ENCODE results near the gene KRTAP10-8. TPM values are rescaled to one million over a fixed set of nuclear protein-coding genes. Genes with fewer than 3 reads are reported as not detected.

KRTAP10-8 gene
- polyA plus RNA-seq, 1 donor from 2014 or later, result not detected

DNA sequence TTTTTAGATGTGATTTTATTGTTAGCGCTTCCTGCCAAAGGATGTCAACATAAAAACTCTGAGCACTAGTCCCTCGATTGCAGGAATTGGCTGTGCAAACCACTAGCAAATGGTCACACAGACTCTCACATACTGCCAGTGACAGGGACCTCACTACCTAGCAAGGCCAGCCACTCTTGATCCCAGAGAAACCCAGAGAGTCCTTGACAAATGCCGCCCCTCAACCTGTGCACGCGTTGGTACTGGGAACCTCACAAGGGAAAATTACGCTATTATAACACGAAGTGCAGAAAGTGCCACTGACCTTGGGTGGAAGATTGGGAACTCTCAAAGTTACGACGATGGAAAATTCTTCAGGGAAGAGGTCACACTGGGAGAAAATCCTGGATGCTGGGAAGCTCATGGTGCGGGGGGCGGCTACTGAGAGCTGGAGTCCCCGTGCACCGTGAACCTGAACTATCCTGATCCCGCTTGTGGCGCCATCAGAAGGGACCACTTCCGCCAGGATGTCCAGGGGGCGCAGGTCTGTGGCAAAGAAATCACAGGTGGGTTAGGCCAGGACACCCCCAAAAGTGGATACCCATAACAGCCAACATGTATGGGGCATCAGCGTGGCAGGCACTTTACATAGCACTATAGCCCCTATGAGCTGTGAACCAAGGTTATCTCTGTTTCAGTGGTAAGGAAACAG lies 44.3 kb upstream of the KRTAP10-8 start (continued):
- TF ChIP-seq, protein P1, sequence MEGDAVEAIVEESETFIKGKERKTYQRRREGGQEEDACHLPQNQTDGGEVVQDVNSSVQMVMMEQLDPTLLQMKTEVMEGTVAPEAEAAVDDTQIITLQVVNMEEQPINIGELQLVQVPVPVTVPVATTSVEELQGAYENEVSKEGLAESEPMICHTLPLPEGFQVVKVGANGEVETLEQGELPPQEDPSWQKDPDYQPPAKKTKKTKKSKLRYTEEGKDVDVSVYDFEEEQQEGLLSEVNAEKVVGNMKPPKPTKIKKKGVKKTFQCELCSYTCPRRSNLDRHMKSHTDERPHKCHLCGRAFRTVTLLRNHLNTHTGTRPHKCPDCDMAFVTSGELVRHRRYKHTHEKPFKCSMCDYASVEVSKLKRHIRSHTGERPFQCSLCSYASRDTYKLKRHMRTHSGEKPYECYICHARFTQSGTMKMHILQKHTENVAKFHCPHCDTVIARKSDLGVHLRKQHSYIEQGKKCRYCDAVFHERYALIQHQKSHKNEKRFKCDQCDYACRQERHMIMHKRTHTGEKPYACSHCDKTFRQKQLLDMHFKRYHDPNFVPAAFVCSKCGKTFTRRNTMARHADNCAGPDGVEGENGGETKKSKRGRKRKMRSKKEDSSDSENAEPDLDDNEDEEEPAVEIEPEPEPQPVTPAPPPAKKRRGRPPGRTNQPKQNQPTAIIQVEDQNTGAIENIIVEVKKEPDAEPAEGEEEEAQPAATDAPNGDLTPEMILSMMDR (IDR thresholded peaks at IDR 0.05; ENCODE audit: poor library complexity, severe bottlenecking), result no peak

DNA sequence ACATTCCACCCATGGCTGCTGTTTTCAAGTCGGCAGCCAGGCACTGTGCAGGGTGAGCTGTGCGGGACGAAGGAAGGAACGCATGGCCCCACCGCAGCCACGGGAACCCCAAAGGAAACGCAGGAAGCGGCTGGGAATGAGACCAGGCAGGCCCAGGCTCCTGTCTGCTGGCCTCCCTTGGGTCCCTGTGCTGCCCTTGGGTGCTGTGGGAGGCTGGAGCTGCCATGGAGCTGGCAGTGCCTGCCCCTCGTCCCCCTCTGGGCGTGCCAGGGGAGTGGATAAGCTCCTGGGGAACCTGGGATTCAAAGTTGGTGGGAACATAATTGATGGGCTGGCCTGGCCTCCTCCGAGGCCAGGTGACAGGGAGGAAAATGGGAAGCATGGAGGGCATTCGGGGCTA lies 43.6 kb upstream of the KRTAP10-8 start:
- peaks cover 10% of the 10 kb centered on the region for H3K9me3 ChIP-seq (ENCODE audit: low read length)
- H3K79me2 ChIP-seq (replicated peaks; ENCODE audit: insufficient read depth, low read length), result no peaks in the 10 kb centered on the region
- H3K4me2 ChIP-seq (ENCODE audit: low read length), result no peak overlapping the region
- no peaks in the 10 kb centered on the region for H3K27me3 ChIP-seq (ENCODE audit: insufficient read depth, low read depth, low read length)
- H3K36me3 ChIP-seq (ENCODE audit: insufficient read depth, low read length), result no peaks in the 10 kb centered on the region
- no peaks in the 10 kb centered on the region for H4K20me1 ChIP-seq (ENCODE audit: insufficient read depth)
- no peak overlapping the region for H2AFZ ChIP-seq (ENCODE audit: low read depth, low read length)
- no peaks in the 10 kb centered on the region for H3K9me2 ChIP-seq (ENCODE audit: insufficient read depth, low read length)
- no peak overlapping the region for H3K4me3 ChIP-seq (ENCODE audit: low read length)
- no peak overlapping the region for H3K9ac ChIP-seq (ENCODE audit: low read length)
- no peaks in the 10 kb centered on the region for H3F3A ChIP-seq (ENCODE audit: insufficient read depth, low read length, poor library complexity, severe bottlenecking)
- H3K27ac ChIP-seq (ENCODE audit: low read length), result no peak overlapping the region
- no peak for TF ChIP-seq EP300 (conservative IDR thresholded peaks at IDR 0.05; ENCODE audit: poor library complexity, severe bottlenecking)
- no peak for TF ChIP-seq TAF1 (IDR thresholded peaks at IDR 0.05; ENCODE audit: low read depth)
- TF ChIP-seq SMC3 (conservative IDR thresholded peaks at IDR 0.05; ENCODE audit: poor library complexity), result no peak
- no peak for TF ChIP-seq POLR2AphosphoS5 (IDR thresholded peaks at IDR 0.05)
- TF ChIP-seq, protein P2, sequence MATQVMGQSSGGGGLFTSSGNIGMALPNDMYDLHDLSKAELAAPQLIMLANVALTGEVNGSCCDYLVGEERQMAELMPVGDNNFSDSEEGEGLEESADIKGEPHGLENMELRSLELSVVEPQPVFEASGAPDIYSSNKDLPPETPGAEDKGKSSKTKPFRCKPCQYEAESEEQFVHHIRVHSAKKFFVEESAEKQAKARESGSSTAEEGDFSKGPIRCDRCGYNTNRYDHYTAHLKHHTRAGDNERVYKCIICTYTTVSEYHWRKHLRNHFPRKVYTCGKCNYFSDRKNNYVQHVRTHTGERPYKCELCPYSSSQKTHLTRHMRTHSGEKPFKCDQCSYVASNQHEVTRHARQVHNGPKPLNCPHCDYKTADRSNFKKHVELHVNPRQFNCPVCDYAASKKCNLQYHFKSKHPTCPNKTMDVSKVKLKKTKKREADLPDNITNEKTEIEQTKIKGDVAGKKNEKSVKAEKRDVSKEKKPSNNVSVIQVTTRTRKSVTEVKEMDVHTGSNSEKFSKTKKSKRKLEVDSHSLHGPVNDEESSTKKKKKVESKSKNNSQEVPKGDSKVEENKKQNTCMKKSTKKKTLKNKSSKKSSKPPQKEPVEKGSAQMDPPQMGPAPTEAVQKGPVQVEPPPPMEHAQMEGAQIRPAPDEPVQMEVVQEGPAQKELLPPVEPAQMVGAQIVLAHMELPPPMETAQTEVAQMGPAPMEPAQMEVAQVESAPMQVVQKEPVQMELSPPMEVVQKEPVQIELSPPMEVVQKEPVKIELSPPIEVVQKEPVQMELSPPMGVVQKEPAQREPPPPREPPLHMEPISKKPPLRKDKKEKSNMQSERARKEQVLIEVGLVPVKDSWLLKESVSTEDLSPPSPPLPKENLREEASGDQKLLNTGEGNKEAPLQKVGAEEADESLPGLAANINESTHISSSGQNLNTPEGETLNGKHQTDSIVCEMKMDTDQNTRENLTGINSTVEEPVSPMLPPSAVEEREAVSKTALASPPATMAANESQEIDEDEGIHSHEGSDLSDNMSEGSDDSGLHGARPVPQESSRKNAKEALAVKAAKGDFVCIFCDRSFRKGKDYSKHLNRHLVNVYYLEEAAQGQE (IDR thresholded peaks at IDR 0.05; ENCODE audit: borderline replicate concordance), result no peak
- no peak for TF ChIP-seq EZH2 (IDR thresholded peaks at IDR 0.05; ENCODE audit: borderline replicate concordance, insufficient read depth, low read length, poor library complexity, severe bottlenecking)
- TF ChIP-seq MXI1 (conservative IDR thresholded peaks at IDR 0.05; ENCODE audit: poor library complexity, severe bottlenecking), result no peak
- TF ChIP-seq RAD21 (conservative IDR thresholded peaks at IDR 0.05), result no peak
- TF ChIP-seq, protein P1 (IDR thresholded peaks at IDR 0.05; ENCODE audit: poor library complexity, severe bottlenecking), result no peak
